Coronary artery (tissue), 2 donors: ENCODE measurements around the gene LSAMP.

Experiments
- DNase-seq: peaks from one replicate; pipeline ENCODE4 v3.0.0-alpha.2; 2017; ENCODE audit warnings: low spot score
- H3K27ac ChIP-seq, 2 donors: fragments of 200-600 bp; sonication (generic); one replicate each; pipeline ENCODE4 v1.5.1; 2016 to 2019
- H3K4me3 ChIP-seq: fragments of 200-600 bp; sonication (generic); 2 replicates; pipeline ENCODE4 v1.5.1; 2016; ENCODE audit warnings: mild to moderate bottlenecking, moderate library complexity
- TF ChIP-seq, protein P1 (sequence below): fragments of 200-600 bp; sonication (generic); IDR thresholded peaks from one replicate; pipeline ENCODE4 v1.5.1; 2019; ENCODE audit warnings: antibody characterized with exemption

The LSAMP gene

DNA sequence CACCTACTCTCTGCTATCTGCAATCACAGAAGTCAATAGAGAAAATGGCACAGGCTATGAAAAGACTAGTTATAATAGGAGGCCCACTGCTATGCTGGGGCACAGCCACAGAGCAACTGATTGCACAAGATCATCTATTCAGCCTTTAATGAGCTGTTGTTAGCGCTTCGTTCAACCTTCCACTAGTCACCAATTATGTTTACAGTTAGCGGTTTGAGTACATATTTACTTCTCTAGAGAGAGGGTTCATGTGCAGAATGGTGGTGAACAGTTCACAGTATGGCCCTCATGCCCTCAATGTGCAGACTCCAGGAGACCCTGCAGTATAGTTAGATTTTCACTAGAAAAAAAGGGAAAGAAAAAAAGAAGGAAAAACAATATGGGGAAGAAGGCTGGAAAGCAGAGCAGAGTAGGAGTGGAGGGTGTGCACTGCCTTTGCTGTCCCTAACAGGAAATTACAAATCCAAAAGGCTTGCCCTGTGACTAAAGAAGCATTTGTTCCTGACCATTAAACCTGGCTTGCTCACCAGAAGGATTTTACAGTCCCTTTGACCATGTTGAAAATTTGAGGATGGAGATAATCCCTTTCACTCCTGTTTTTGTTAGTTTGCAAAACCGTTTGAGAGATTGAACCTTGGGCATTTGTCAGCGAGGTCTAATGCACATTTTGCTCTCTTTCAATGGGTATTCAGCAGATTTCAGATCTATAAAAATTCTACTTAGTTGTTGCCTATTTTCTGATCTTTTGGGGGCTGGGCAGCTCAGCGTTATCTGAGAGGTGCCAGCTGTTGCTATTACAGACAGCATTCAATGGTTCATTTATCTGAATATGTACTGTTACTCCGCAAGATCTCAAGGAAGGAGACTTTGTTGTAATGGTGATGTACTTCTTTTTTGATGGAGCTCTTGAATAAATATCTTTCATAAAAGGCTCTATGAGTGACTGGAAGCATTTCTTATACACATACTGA is 296.1 kb downstream of the LSAMP start:
- no peak overlapping the region for H3K27ac ChIP-seq
- no peak overlapping the region for H3K4me3 ChIP-seq
- DNase-seq = no peak

DNA sequence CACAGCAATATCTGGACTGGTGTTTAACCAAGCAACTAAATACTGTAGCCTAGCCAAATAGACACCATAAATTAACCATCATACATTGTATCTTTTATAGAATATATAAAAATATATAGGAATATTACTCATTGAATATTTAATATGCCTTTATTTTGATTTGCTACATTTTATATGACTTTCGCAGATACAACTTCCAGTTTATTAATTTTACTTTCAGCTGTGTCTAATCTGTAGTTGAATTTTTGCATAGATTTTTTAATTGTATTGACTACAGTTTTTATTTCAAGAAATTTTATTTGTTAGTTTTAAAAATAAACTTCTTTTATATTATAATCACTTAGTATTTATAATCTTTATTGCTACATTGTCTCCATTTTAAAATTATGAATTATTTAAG is 299.7 kb downstream of the LSAMP start:
- no peak for DNase-seq
- Histone ChIP-seq H3K4me3 (no peak overlapping the region), H3K27ac (no peak overlapping the region)
- TF ChIP-seq, protein P1, sequence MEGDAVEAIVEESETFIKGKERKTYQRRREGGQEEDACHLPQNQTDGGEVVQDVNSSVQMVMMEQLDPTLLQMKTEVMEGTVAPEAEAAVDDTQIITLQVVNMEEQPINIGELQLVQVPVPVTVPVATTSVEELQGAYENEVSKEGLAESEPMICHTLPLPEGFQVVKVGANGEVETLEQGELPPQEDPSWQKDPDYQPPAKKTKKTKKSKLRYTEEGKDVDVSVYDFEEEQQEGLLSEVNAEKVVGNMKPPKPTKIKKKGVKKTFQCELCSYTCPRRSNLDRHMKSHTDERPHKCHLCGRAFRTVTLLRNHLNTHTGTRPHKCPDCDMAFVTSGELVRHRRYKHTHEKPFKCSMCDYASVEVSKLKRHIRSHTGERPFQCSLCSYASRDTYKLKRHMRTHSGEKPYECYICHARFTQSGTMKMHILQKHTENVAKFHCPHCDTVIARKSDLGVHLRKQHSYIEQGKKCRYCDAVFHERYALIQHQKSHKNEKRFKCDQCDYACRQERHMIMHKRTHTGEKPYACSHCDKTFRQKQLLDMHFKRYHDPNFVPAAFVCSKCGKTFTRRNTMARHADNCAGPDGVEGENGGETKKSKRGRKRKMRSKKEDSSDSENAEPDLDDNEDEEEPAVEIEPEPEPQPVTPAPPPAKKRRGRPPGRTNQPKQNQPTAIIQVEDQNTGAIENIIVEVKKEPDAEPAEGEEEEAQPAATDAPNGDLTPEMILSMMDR = no peak

More for the DNA sequence above, 296.1 kb downstream of the LSAMP start:
- TF ChIP-seq, protein P1 = no peak

DNA sequence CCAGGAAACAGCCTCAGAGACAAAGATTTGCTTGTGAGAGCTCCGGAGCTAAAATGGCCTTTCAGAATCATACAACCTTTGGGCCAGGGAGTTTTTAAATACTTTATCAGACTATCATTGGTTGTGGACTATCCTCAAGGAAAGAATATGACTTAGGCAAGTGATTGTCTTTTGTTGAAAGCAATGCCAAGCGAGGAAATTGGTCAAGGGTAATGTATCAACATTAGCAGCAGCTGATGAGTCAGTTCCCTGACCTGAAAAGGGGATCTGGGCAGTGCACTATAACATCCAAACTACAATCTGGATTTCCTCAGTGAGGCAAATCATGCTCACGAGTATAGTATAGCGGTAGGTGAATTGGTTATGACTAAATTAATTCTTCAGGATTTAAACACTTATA is 303.6 kb downstream of the LSAMP start:
- TF ChIP-seq, protein P1 = no peak
- DNase-seq = no peak
- no peak overlapping the region for H3K4me3 ChIP-seq
- H3K27ac ChIP-seq = no peak overlapping the region

DNA sequence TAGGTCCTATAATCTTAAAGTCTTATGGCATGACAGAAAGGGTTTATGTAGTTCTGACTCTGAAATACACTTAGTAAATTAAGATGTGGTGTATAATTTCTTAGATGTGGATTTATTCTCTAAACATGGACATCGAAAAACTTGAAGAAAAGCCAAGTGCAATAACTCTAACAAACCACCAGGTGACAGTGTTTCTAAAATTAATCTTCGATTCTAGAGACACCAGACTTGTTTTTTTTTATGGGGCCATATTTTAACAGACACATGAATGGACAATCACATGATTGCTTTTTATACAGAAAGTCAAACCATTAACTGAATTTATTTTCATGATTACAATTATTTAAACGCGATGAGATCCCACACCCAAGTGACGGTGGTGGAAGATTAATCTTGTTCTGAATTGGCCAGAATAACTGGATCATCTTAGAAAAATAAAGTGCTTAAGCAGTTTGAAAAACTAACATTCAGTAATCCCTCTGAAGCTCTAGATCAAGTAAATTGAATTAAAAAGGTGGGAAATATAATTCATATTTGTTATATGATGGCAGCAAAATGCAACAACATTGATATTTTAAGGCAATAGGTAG is 305.1 kb downstream of the LSAMP start:
- no peak overlapping the region for H3K4me3 ChIP-seq
- no peak overlapping the region for H3K27ac ChIP-seq
- TF ChIP-seq, protein P1 = peak; percentile 60
- no peak for DNase-seq

DNA sequence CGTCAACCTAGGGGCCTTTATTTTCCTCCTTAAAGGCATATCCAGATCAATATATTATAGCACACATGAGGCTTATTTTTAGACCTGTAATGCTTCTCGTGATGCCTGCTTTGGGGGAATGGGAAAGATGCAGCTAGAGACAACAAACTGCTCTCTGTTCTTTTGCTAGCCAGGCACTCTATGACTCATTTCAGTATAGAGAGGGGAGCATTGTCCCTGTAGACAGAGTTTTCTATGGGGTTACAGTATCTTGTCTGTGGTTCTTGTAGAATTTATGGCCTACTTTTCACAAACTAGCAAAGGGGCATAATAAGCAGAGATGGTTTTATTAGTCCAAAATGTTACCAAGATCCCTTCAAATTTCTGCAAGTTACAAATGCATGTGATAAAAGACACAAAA is 305.6 kb downstream of the LSAMP start:
- TF ChIP-seq, protein P1 = no peak
- no peak for DNase-seq
- no peak overlapping the region for H3K27ac ChIP-seq
- H3K4me3 ChIP-seq = no peak overlapping the region

DNA sequence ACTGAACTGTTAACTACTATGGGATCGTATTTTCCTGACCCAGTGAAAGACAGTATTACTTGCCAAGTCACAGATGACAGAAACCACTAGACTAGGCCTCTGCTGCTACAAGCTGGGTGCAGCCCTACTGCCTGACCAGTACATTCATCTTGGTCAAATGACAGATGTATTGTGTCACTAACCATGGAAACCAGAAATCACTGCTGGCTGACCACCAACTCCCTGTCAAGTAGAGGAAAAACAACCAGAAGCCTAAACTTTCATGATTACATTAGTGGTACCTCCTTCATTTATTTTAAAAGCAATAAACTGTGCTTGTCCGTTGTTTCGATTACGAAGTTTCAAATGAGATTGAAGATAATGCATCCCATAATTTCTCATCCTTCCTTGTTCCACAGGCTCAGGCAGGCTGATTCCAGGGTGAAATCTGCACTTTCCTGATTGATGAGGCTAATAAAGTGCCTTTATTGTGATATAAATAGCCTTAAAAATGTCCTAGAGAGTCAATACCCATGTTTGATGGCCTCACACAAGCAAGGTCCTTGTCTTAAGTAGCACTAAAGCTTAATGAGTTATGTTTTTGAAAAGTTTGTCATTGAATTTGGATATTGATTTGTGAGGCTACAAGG is 309.7 kb downstream of the LSAMP start:
- TF ChIP-seq, protein P1 = no peak
- no peak for DNase-seq
- Histone ChIP-seq H3K4me3 (no peak overlapping the region), H3K27ac (peak overlapping the region in 1 of 2 donors; percentile 33)
